GM23338 (cell line): ENCODE measurements around the gene CACNG7. TPM values are rescaled to one million over a fixed set of nuclear protein-coding genes. Genes with fewer than 3 reads are reported as not detected.

Experiments used
- ATAC-seq: fragments of 200-7000 bp; cut with Tn5 transposase; 3 replicates; pipeline ENCODE4 v1.9.1; 2020
- DNase-seq: peaks from one replicate; pipeline ENCODE4 v3.0.0-alpha.2; 2015; ENCODE audit warnings: low spot score
- H2AFZ ChIP-seq: fragments of 200-600 bp; sonication (generic); 2 replicates; pipeline ENCODE4 v1.8.0; 2016; ENCODE audit warnings: antibody characterized with exemption, mild to moderate bottlenecking, moderate library complexity
- H3F3A ChIP-seq: fragments of 200-600 bp; sonication (generic); replicated peaks from 2 replicates; pipeline ENCODE4 v1.8.0; 2017; ENCODE audit warnings: antibody characterized with exemption, mixed run types, low read depth
- H3K27ac ChIP-seq: fragments of 200-600 bp; sonication (generic); 2 replicates; pipeline ENCODE4 v1.6.1; 2016; ENCODE audit warnings: low read depth
- H3K27me3 ChIP-seq: fragments of 200-600 bp; sonication (generic); 2 replicates; pipeline ENCODE4 v1.8.0; 2016; ENCODE audit warnings: mild to moderate bottlenecking, mixed run types, moderate library complexity; ENCODE audit not compliant: insufficient read depth
- H3K36me3 ChIP-seq: fragments of 200-600 bp; sonication (generic); 2 replicates; pipeline ENCODE4 v1.8.0; 2016; ENCODE audit warnings: mild to moderate bottlenecking; ENCODE audit not compliant: insufficient read depth
- H3K4me1 ChIP-seq: fragments of 200-600 bp; sonication (generic); 2 replicates; pipeline ENCODE4 v1.8.0; 2016; ENCODE audit warnings: mild to moderate bottlenecking, moderate library complexity; ENCODE audit not compliant: insufficient read depth
- H3K4me2 ChIP-seq: fragments of 200-600 bp; sonication (generic); 2 replicates; pipeline ENCODE4 v1.7.1; 2017; ENCODE audit warnings: mixed run types
- H3K4me3 ChIP-seq: fragments of 200-600 bp; sonication (generic); 2 replicates; pipeline ENCODE4 v1.6.1; 2016; ENCODE audit warnings: mixed run types
- H3K79me2 ChIP-seq: fragments of 200-600 bp; sonication (generic); replicated peaks from 2 replicates; pipeline ENCODE4 v1.8.0; 2017; ENCODE audit warnings: mild to moderate bottlenecking; ENCODE audit not compliant: insufficient read depth
- H3K9me2 ChIP-seq: fragments of 200-600 bp; sonication (generic); 2 replicates; pipeline ENCODE4 v1.8.0; 2017; ENCODE audit not compliant: insufficient read depth
- H4K20me1 ChIP-seq: fragments of 200-600 bp; sonication (generic); replicated peaks from 2 replicates; pipeline ENCODE4 v1.8.0; 2017; ENCODE audit warnings: mild to moderate bottlenecking; ENCODE audit not compliant: insufficient read depth
- H3K27ac Mint-ChIP-seq: 2 replicates; pipeline ENCODE4 v1.8.0; 2020; ENCODE audit warnings: inconsistent platforms, mild to moderate bottlenecking, moderate library complexity, mixed read lengths
- H3K27me3 Mint-ChIP-seq: 3 replicates; pipeline ENCODE4 v1.8.0; 2022; ENCODE audit warnings: low read depth, mild to moderate bottlenecking, moderate library complexity, mixed read lengths, inconsistent platforms; ENCODE audit not compliant: insufficient read depth, poor library complexity
- H3K36me3 Mint-ChIP-seq: 3 replicates; pipeline ENCODE4 v1.8.0; 2021; ENCODE audit warnings: low read depth, mild to moderate bottlenecking, inconsistent platforms, moderate library complexity, mixed read lengths
- H3K4me1 Mint-ChIP-seq: 3 replicates; pipeline ENCODE4 v1.8.0; 2020; ENCODE audit warnings: mild to moderate bottlenecking, inconsistent platforms, mixed read lengths
- H3K4me3 Mint-ChIP-seq: 3 replicates; pipeline ENCODE4 v1.8.0; 2021; ENCODE audit warnings: moderate library complexity, mild to moderate bottlenecking, inconsistent platforms, mixed read lengths
- H3K9me3 Mint-ChIP-seq: 3 replicates; pipeline ENCODE4 v1.8.0; 2020; ENCODE audit warnings: moderate library complexity, mild to moderate bottlenecking, inconsistent platforms, mixed read lengths
- CREB1 ChIP-seq: fragments of 250-450 bp; sonication (Bioruptor Pico); IDR thresholded peaks from 2 replicates; pipeline ENCODE4 v1.5.0; 2020; ENCODE audit warnings: low read depth, mild to moderate bottlenecking, moderate library complexity
- EZH2 ChIP-seq: fragments of 200-600 bp; sonication (generic); IDR thresholded peaks from one replicate; pipeline ENCODE4 v1.8.0; 2017; ENCODE audit warnings: antibody characterized with exemption, mild to moderate bottlenecking, low read depth; ENCODE audit not compliant: unreplicated experiment
- NANOG ChIP-seq: IDR thresholded peaks from 2 replicates; pipeline ENCODE4 v1.6.1; 2016; ENCODE audit warnings: antibody characterized with exemption, borderline replicate concordance
- POLR2AphosphoS5 ChIP-seq: IDR thresholded peaks from 2 replicates; pipeline ENCODE4 v1.6.1; 2016; ENCODE audit warnings: antibody characterized with exemption, low read depth
- polyA plus RNA-seq: library from polyadenylated mRNA; unstranded; fragments of >200 nt; fragmentation: Nextera tagmentation; extraction: Ambion mirVana; gene quantifications from 2 replicates; pipeline ENCODE4 v1.2.1, GENCODE V29; 2016
- total RNA-seq: library from RNA; depleted of rRNA; stranded (reverse); fragments of >200 nt; shearing (Covaris generic); gene quantifications from 2 replicates; pipeline ENCODE4 v1.2.3, GENCODE V29; 2014
- TF ChIP-seq, protein P1 (sequence below): IDR thresholded peaks from one replicate; pipeline ENCODE4 v1.6.1; 2018; ENCODE audit warnings: antibody characterized with exemption; ENCODE audit not compliant: unreplicated experiment
- TF ChIP-seq, protein P2 (sequence below), 2 experiments: fragments of 200-600 bp in 1 of 2; sonication (generic) in 1 of 2; conservative IDR thresholded peaks; 2 replicates each; pipeline versions ENCODE4 v1.5.1 to v1.6.1; 2016 to 2017; ENCODE audit warnings: antibody characterized with exemption in 2 of 2, low read depth in 2 of 2, mild to moderate bottlenecking in 2 of 2, moderate library complexity in 1 of 2

The CACNG7 gene
- total and polyA plus RNA-seq, 2 experiments from 2014 or later, result 9.8 to 15.6 TPM

DNA sequence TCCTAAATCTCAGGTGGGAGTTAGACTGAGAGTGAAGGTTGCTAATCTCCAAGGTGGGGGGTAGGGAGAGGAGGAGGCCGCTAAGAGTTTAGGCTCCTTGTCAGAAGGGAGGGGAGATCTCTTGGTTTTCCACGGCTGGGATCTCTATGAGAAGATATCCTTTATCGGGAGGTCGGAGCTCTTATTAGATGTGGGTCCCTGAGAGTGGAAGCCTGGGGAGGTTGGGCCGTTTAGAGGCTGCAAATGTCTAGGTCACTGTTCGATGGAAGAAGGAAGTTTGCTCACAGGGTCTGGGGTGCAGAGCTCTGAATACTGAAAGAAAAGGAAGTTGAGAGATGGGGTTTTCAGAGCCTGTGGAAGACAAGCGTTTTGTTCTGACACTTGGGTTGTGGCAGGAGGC lies 37.6 kb upstream of the CACNG7 start (continued):
- TF ChIP-seq, protein P1, sequence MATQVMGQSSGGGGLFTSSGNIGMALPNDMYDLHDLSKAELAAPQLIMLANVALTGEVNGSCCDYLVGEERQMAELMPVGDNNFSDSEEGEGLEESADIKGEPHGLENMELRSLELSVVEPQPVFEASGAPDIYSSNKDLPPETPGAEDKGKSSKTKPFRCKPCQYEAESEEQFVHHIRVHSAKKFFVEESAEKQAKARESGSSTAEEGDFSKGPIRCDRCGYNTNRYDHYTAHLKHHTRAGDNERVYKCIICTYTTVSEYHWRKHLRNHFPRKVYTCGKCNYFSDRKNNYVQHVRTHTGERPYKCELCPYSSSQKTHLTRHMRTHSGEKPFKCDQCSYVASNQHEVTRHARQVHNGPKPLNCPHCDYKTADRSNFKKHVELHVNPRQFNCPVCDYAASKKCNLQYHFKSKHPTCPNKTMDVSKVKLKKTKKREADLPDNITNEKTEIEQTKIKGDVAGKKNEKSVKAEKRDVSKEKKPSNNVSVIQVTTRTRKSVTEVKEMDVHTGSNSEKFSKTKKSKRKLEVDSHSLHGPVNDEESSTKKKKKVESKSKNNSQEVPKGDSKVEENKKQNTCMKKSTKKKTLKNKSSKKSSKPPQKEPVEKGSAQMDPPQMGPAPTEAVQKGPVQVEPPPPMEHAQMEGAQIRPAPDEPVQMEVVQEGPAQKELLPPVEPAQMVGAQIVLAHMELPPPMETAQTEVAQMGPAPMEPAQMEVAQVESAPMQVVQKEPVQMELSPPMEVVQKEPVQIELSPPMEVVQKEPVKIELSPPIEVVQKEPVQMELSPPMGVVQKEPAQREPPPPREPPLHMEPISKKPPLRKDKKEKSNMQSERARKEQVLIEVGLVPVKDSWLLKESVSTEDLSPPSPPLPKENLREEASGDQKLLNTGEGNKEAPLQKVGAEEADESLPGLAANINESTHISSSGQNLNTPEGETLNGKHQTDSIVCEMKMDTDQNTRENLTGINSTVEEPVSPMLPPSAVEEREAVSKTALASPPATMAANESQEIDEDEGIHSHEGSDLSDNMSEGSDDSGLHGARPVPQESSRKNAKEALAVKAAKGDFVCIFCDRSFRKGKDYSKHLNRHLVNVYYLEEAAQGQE, result no peak
- TF ChIP-seq, protein P2, sequence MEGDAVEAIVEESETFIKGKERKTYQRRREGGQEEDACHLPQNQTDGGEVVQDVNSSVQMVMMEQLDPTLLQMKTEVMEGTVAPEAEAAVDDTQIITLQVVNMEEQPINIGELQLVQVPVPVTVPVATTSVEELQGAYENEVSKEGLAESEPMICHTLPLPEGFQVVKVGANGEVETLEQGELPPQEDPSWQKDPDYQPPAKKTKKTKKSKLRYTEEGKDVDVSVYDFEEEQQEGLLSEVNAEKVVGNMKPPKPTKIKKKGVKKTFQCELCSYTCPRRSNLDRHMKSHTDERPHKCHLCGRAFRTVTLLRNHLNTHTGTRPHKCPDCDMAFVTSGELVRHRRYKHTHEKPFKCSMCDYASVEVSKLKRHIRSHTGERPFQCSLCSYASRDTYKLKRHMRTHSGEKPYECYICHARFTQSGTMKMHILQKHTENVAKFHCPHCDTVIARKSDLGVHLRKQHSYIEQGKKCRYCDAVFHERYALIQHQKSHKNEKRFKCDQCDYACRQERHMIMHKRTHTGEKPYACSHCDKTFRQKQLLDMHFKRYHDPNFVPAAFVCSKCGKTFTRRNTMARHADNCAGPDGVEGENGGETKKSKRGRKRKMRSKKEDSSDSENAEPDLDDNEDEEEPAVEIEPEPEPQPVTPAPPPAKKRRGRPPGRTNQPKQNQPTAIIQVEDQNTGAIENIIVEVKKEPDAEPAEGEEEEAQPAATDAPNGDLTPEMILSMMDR (conservative IDR thresholded peaks at IDR 0.05; ENCODE audit: low read depth in 2 of 2), result no peak
- TF ChIP-seq NANOG, result no peak
- no peak for TF ChIP-seq POLR2AphosphoS5

DNA sequence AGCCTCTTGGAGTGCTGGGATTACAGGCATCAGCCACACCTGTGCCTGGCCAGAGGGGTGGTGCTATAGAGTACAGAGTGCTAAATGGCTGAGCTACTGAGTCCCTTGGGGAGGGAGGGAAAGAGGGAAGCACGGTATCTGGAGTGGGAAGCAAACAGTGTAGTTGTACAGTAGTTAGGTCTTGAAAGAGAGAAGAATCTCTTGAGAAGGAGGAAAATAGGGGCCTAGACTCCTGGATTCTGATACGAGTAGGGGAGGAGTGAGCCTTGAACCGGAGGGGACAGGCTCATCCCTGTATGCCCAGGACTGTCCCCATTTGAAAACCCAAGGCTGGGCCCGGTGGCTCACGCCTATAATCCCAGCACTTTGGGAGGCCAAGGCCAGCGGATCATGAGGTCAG lies 36.3 kb upstream of the CACNG7 start:
- Mint-ChIP-seq H3K4me3 (no peak overlapping the region), H3K27ac (no peak overlapping the region; the same call in 1 of the 2 replicates), H3K9me3 (no peaks in the 10 kb centered on the region), H3K27me3 (peaks cover 26% of the 10 kb centered on the region), H3K4me1 (peaks cover 35% of the 10 kb centered on the region), H3K36me3 (peaks cover 34% of the 10 kb centered on the region)
- peaks cover 24% of the 10 kb centered on the region for H3K4me1 ChIP-seq
- no peaks in the 10 kb centered on the region for H3K27me3 ChIP-seq
- no peaks in the 10 kb centered on the region for H3K9me2 ChIP-seq
- DNase-seq (no peak), ATAC-seq (no peak)
- H3K79me2 ChIP-seq, result peaks cover 27% of the 10 kb centered on the region
- H3K4me3 ChIP-seq, result no peak overlapping the region
- no peak overlapping the region for H3K27ac ChIP-seq
- TF ChIP-seq CREB1 (CRISPR knock-in tag), result no peak
- H3F3A ChIP-seq, result peaks cover 20% of the 10 kb centered on the region
- H2AFZ ChIP-seq, result no peak overlapping the region
- H3K36me3 ChIP-seq, result peaks cover 18% of the 10 kb centered on the region; the same call in 1 of the 2 replicates
- peaks cover 8% of the 10 kb centered on the region for H4K20me1 ChIP-seq
- H3K4me2 ChIP-seq, result no peak overlapping the region

DNA sequence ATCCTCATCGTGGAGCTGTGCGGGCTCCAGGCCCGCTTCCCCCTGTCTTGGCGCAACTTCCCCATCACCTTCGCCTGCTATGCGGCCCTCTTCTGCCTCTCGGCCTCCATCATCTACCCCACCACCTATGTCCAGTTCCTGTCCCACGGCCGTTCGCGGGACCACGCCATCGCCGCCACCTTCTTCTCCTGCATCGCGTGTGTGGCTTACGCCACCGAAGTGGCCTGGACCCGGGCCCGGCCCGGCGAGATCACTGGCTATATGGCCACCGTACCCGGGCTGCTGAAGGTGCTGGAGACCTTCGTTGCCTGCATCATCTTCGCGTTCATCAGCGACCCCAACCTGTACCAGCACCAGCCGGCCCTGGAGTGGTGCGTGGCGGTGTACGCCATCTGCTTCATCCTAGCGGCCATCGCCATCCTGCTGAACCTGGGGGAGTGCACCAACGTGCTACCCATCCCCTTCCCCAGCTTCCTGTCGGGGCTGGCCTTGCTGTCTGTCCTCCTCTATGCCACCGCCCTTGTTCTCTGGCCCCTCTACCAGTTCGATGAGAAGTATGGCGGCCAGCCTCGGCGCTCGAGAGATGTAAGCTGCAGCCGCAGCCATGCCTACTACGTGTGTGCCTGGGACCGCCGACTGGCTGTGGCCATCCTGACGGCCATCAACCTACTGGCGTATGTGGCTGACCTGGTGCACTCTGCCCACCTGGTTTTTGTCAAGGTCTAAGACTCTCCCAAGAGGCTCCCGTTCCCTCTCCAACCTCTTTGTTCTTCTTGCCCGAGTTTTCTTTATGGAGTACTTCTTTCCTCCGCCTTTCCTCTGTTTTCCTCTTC lies 35.1 kb upstream of the CACNG7 start:
- Mint-ChIP-seq H3K4me3 (no peak overlapping the region; the same call in 2 of the 3 replicates), H3K27me3 (peaks cover 21% of the 10 kb centered on the region), H3K4me1 (peaks cover 37% of the 10 kb centered on the region), H3K27ac (no peak overlapping the region), H3K36me3 (peaks cover 34% of the 10 kb centered on the region), H3K9me3 (no peaks in the 10 kb centered on the region)
- no peaks in the 10 kb centered on the region for H3K9me2 ChIP-seq
- ATAC-seq (no peak), DNase-seq (no peak)
- H3K4me1 ChIP-seq, result peaks cover 24% of the 10 kb centered on the region
- TF ChIP-seq EZH2, result no peak
- TF ChIP-seq, protein P1, result no peak
- H3K27ac ChIP-seq, result 0 out of 2 replicates have a peak overlapping the region, but pooled peaks have one; percentile 84
- H3F3A ChIP-seq, result peaks cover 20% of the 10 kb centered on the region
- H3K4me2 ChIP-seq, result no peak overlapping the region
- peaks cover 16% of the 10 kb centered on the region for H3K79me2 ChIP-seq
- H3K36me3 ChIP-seq, result peaks cover 18% of the 10 kb centered on the region; the same call in 1 of the 2 replicates
- no peaks in the 10 kb centered on the region for H3K27me3 ChIP-seq
- H4K20me1 ChIP-seq, result peaks cover 8% of the 10 kb centered on the region
- no peak overlapping the region for H2AFZ ChIP-seq
- H3K4me3 ChIP-seq, result no peak overlapping the region
